Stimulated activated naive CD8-positive, alpha-beta T cell treated with anti-CD3 and anti-CD28 coated beads, Interleukin-15, Interleukin-2, amounts not matched to agents 100 ng/mL and 50 ng/mL, for 24 hours (primary cell): ENCODE measurements around the gene CCDC187.

Experiments used
- H3K27ac Mint-ChIP-seq: one replicate; pipeline ENCODE4 v1.8.0; 2021; ENCODE audit warnings: mild to moderate bottlenecking, mixed read lengths
- H3K27me3 Mint-ChIP-seq: one replicate; pipeline ENCODE4 v1.8.0; 2021; ENCODE audit warnings: mixed read lengths
- H3K36me3 Mint-ChIP-seq: one replicate; pipeline ENCODE4 v1.8.0; 2021; ENCODE audit warnings: low read depth, mixed read lengths
- H3K4me1 Mint-ChIP-seq: one replicate; pipeline ENCODE4 v1.8.0; 2021; ENCODE audit warnings: low read depth, mixed read lengths
- H3K4me3 Mint-ChIP-seq: one replicate; pipeline ENCODE4 v1.8.0; 2021; ENCODE audit warnings: mild to moderate bottlenecking, mixed read lengths
- H3K9me3 Mint-ChIP-seq: one replicate; pipeline ENCODE4 v1.8.0; 2021; ENCODE audit warnings: mixed read lengths

The CCDC187 gene

GRCh38 chr9:136306211-136307208 lies 2.6 kb upstream of the CCDC187 start:
- no peak overlapping the region for H3K27ac Mint-ChIP-seq
- no peaks in the 10 kb centered on the region for H3K27me3 Mint-ChIP-seq
- H3K9me3 Mint-ChIP-seq, result no peaks in the 10 kb centered on the region
- no peaks in the 10 kb centered on the region for H3K36me3 Mint-ChIP-seq
- H3K4me3 Mint-ChIP-seq, result no peak overlapping the region
- H3K4me1 Mint-ChIP-seq, result peaks cover 6% of the 10 kb centered on the region

- H3K27me3 Mint-ChIP-seq, result no peaks in the 10 kb centered on the region
- H3K27ac Mint-ChIP-seq, result no peak overlapping the region
- H3K4me3 Mint-ChIP-seq, result no peak overlapping the region
These were observed 1.9 kb upstream of the CCDC187 start for GRCh38 chr9:136305804-136306203.

GRCh38 chr9:136304981-136305380 lies 1.1 kb upstream of the CCDC187 start:
- H3K27ac Mint-ChIP-seq, result no peak overlapping the region
- no peaks in the 10 kb centered on the region for H3K27me3 Mint-ChIP-seq
- H3K4me3 Mint-ChIP-seq, result no peak overlapping the region
- no peaks in the 10 kb centered on the region for H3K36me3 Mint-ChIP-seq
- H3K4me1 Mint-ChIP-seq, result peaks cover 6% of the 10 kb centered on the region
- H3K9me3 Mint-ChIP-seq, result no peaks in the 10 kb centered on the region

More at GRCh38 chr9:136305804-136306203, 1.9 kb upstream of the CCDC187 start:
- no peaks in the 10 kb centered on the region for H3K9me3 Mint-ChIP-seq
- no peaks in the 10 kb centered on the region for H3K36me3 Mint-ChIP-seq
- peaks cover 6% of the 10 kb centered on the region for H3K4me1 Mint-ChIP-seq

GRCh38 chr9:136304456-136304855 lies 562 bp upstream of the CCDC187 start:
- H3K27ac Mint-ChIP-seq, result no peak overlapping the region
- no peaks in the 10 kb centered on the region for H3K27me3 Mint-ChIP-seq
- H3K36me3 Mint-ChIP-seq, result no peaks in the 10 kb centered on the region
- peaks cover 6% of the 10 kb centered on the region for H3K4me1 Mint-ChIP-seq
- no peaks in the 10 kb centered on the region for H3K9me3 Mint-ChIP-seq
- H3K4me3 Mint-ChIP-seq, result no peak overlapping the region

GRCh38 chr9:136303066-136303824 lies 649 bp downstream of the CCDC187 start:
- no peaks in the 10 kb centered on the region for H3K36me3 Mint-ChIP-seq
- no peaks in the 10 kb centered on the region for H3K9me3 Mint-ChIP-seq
- H3K4me3 Mint-ChIP-seq, result no peak overlapping the region
- H3K4me1 Mint-ChIP-seq, result peaks cover 6% of the 10 kb centered on the region
- no peak overlapping the region for H3K27ac Mint-ChIP-seq
- no peaks in the 10 kb centered on the region for H3K27me3 Mint-ChIP-seq

GRCh38 chr9:136302527-136302926 lies 1.4 kb downstream of the CCDC187 start:
- Mint-ChIP-seq H3K4me3 (no peak overlapping the region), H3K9me3 (no peaks in the 10 kb centered on the region), H3K27me3 (no peaks in the 10 kb centered on the region), H3K27ac (no peak overlapping the region), H3K4me1 (peaks cover 6% of the 10 kb centered on the region), H3K36me3 (no peaks in the 10 kb centered on the region)

- Mint-ChIP-seq H3K36me3 (no peaks in the 10 kb centered on the region), H3K9me3 (no peaks in the 10 kb centered on the region), H3K4me3 (no peak overlapping the region), H3K4me1 (no peaks in the 10 kb centered on the region), H3K27me3 (no peaks in the 10 kb centered on the region), H3K27ac (no peak overlapping the region)
These were observed 3.0 kb downstream of the CCDC187 start for GRCh38 chr9:136300866-136301265.

- Mint-ChIP-seq H3K27me3 (no peaks in the 10 kb centered on the region), H3K4me3 (no peak overlapping the region), H3K9me3 (no peaks in the 10 kb centered on the region), H3K27ac (no peak overlapping the region), H3K4me1 (no peaks in the 10 kb centered on the region), H3K36me3 (no peaks in the 10 kb centered on the region)
These were observed 3.8 kb downstream of the CCDC187 start for GRCh38 chr9:136300016-136300545.

- Mint-ChIP-seq H3K4me3 (no peak overlapping the region), H3K36me3 (no peaks in the 10 kb centered on the region), H3K9me3 (no peaks in the 10 kb centered on the region), H3K27me3 (no peaks in the 10 kb centered on the region), H3K27ac (no peak overlapping the region), H3K4me1 (no peaks in the 10 kb centered on the region)
These were observed 4.4 kb downstream of the CCDC187 start for GRCh38 chr9:136299541-136299940.

- Mint-ChIP-seq H3K9me3 (no peaks in the 10 kb centered on the region), H3K4me1 (no peaks in the 10 kb centered on the region), H3K27ac (no peak overlapping the region), H3K36me3 (no peaks in the 10 kb centered on the region), H3K4me3 (no peak overlapping the region), H3K27me3 (no peaks in the 10 kb centered on the region)
These were observed 4.8 kb downstream of the CCDC187 start for GRCh38 chr9:136299116-136299515.

GRCh38 chr9:136297766-136298735 lies 5.8 kb downstream of the CCDC187 start:
- no peaks in the 10 kb centered on the region for H3K4me1 Mint-ChIP-seq

GRCh38 chr9:136297016-136297691 lies 6.7 kb downstream of the CCDC187 start:
- H3K4me1 Mint-ChIP-seq, result no peaks in the 10 kb centered on the region
- H3K9me3 Mint-ChIP-seq, result no peaks in the 10 kb centered on the region
- no peak overlapping the region for H3K27ac Mint-ChIP-seq
- H3K27me3 Mint-ChIP-seq, result no peaks in the 10 kb centered on the region
- H3K4me3 Mint-ChIP-seq, result no peak overlapping the region
- no peaks in the 10 kb centered on the region for H3K36me3 Mint-ChIP-seq

More at GRCh38 chr9:136297766-136298735, 5.8 kb downstream of the CCDC187 start:
- H3K27me3 Mint-ChIP-seq, result no peaks in the 10 kb centered on the region
- no peaks in the 10 kb centered on the region for H3K9me3 Mint-ChIP-seq
- no peaks in the 10 kb centered on the region for H3K36me3 Mint-ChIP-seq
- H3K27ac Mint-ChIP-seq, result no peak overlapping the region
- H3K4me3 Mint-ChIP-seq, result no peak overlapping the region

GRCh38 chr9:136296434-136297015 lies 7.4 kb downstream of the CCDC187 start:
- Mint-ChIP-seq H3K36me3 (no peaks in the 10 kb centered on the region), H3K27ac (no peak overlapping the region), H3K4me3 (no peak overlapping the region), H3K27me3 (no peaks in the 10 kb centered on the region), H3K4me1 (no peaks in the 10 kb centered on the region), H3K9me3 (no peaks in the 10 kb centered on the region)
